A673 (cell line): ENCODE measurements around the gene MDFIC.

Source experiments
- EZH2 ChIP-seq: fragments of 200-600 bp; sonication (generic); IDR thresholded peaks from 2 replicates; pipeline ENCODE4 v1.6.1; 2017; ENCODE audit warnings: borderline replicate concordance, low read depth, mild to moderate bottlenecking, mixed read lengths, antibody characterized with exemption, low read length; ENCODE audit not compliant: poor library complexity, severe bottlenecking
- TF ChIP-seq, protein P1 (sequence below): fragments of 300-800, 200-600 bp; sonication (generic); conservative IDR thresholded peaks from 2 replicates; pipeline ENCODE4 v1.5.1; 2017; ENCODE audit warnings: low read depth, mild to moderate bottlenecking, antibody characterized with exemption, low read length, moderate library complexity, mixed read lengths

DNA sequence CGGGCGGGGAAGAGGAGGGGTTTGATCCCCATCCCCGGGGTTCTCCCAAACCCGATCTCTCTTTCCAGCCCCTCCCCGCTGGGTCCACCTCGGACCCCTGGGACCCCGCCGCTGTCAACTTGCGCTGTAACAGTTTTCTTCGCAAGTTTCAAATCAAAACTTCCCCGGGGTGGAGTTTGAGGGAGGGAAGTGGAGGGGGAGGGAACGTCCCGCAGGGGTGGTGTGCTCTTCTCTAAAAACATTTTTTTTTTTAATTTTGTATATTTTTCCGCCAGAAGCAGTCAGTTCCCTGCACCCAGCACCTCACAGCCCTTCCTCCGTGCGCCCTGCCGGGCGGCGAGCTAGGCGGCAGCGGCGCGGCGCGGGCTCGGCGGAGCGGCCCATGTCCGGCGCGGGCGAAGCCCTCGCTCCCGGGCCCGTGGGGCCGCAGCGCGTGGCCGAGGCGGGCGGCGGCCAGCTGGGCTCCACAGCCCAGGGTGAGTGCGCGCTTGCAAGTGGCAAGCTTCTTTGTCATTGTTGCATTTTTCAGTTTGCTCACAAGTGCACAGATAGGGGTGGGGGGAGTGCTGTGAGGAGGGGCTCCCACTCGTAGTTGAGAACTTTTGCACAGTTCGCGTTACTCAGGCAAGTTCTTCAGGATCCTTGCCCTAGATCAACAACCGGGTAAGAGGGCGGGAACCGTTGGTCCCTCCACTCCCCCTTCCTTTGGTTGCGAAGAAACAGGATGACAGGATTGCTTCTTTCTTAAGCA is 933 bp downstream of the MDFIC start:
- TF ChIP-seq, protein P1, sequence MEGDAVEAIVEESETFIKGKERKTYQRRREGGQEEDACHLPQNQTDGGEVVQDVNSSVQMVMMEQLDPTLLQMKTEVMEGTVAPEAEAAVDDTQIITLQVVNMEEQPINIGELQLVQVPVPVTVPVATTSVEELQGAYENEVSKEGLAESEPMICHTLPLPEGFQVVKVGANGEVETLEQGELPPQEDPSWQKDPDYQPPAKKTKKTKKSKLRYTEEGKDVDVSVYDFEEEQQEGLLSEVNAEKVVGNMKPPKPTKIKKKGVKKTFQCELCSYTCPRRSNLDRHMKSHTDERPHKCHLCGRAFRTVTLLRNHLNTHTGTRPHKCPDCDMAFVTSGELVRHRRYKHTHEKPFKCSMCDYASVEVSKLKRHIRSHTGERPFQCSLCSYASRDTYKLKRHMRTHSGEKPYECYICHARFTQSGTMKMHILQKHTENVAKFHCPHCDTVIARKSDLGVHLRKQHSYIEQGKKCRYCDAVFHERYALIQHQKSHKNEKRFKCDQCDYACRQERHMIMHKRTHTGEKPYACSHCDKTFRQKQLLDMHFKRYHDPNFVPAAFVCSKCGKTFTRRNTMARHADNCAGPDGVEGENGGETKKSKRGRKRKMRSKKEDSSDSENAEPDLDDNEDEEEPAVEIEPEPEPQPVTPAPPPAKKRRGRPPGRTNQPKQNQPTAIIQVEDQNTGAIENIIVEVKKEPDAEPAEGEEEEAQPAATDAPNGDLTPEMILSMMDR: no peak
- TF ChIP-seq EZH2: no peak
